ENCODE results near the gene TMC7.

- no peak for TF ChIP-seq FOXA2 (IDR thresholded peaks at IDR 0.05)
- TF ChIP-seq CTCF (IDR thresholded peaks at IDR 0.05; ENCODE audit: low read depth, low read length, missing input control), result no peak
- TF ChIP-seq TAF1 (conservative IDR thresholded peaks at IDR 0.05), result no peak
- TF ChIP-seq RAD21 (IDR thresholded peaks at IDR 0.05), result no peak
- no peak for TF ChIP-seq YY1 (IDR thresholded peaks at IDR 0.05)
- no peak for TF ChIP-seq SP1 (IDR thresholded peaks at IDR 0.05)
- no peak for TF ChIP-seq JUND (IDR thresholded peaks at IDR 0.05)
- no peak for TF ChIP-seq GABPA (IDR thresholded peaks at IDR 0.05 in 1 of 2, conservative IDR thresholded peaks at IDR 0.05 in 1 of 2)
These were observed 104.7 kb downstream of the TMC7 start for GRCh38 chr16:19088341-19088916.

Data from liver (tissue), 3 donors.